Liver (tissue), 9 donors: Measurements from ENCODE around the gene ZNF20. TPM values are rescaled to one million over a fixed set of nuclear protein-coding genes. Genes with fewer than 3 reads are reported as not detected.

ENCODE experiments used
- DNase-seq: peaks from one replicate; pipeline ENCODE4 v3.0.0-alpha.2; 2017; ENCODE audit warnings: low spot score
- H3K27ac ChIP-seq, 2 donors: one replicate each; pipeline ENCODE4 v1.7.0; 2013; ENCODE audit warnings: inconsistent platforms in 2 of 2, low read length in 2 of 2, control low read depth in 1 of 2, low read depth in 1 of 2, mild to moderate bottlenecking in 1 of 2
- H3K27me3 ChIP-seq, 4 donors: one replicate each; pipeline versions ENCODE4 v1.6.1 to v1.7.0; 2013; ENCODE audit warnings: low read length in 3 of 4, inconsistent platforms in 1 of 4, mild to moderate bottlenecking in 1 of 4, moderate library complexity in 1 of 4; ENCODE audit not compliant: control insufficient read depth in 4 of 4, insufficient read depth in 4 of 4
- H3K36me3 ChIP-seq, 4 donors: one replicate each; pipeline versions ENCODE4 v1.6.1 to v1.7.0; 2013; ENCODE audit warnings: low read length in 3 of 4, mild to moderate bottlenecking in 3 of 4, low read depth in 1 of 4, moderate library complexity in 1 of 4; ENCODE audit not compliant: control insufficient read depth in 4 of 4, insufficient read depth in 3 of 4
- H3K4me1 ChIP-seq, 4 donors: one replicate each; pipeline versions ENCODE4 v1.6.1 to v1.7.0; 2013; ENCODE audit warnings: low read length in 3 of 4, mild to moderate bottlenecking in 3 of 4, moderate library complexity in 1 of 4; ENCODE audit not compliant: control insufficient read depth in 4 of 4, insufficient read depth in 4 of 4
- H3K4me3 ChIP-seq, 3 donors: one replicate each; pipeline versions ENCODE4 v1.6.1 to v1.7.0; 2013; ENCODE audit warnings: low read length in 3 of 3, control low read depth in 1 of 3, low read depth in 1 of 3, mild to moderate bottlenecking in 1 of 3
- H3K9ac ChIP-seq, 2 donors: one replicate each; pipeline ENCODE4 v1.7.0; 2013; ENCODE audit warnings: low read length in 2 of 2, mild to moderate bottlenecking in 2 of 2, moderate library complexity in 2 of 2, control low read depth in 1 of 2, low read depth in 1 of 2
- H3K9me3 ChIP-seq, 4 donors: one replicate each; pipeline versions ENCODE4 v1.6.1 to v1.7.0; 2013; ENCODE audit warnings: low read length in 3 of 4; ENCODE audit not compliant: control insufficient read depth in 4 of 4
- EGR1 ChIP-seq, 2 donors: IDR thresholded peaks; 2 replicates each; pipeline ENCODE4 v1.6.1; 2016 to 2018; ENCODE audit warnings: antibody characterized with exemption in 2 of 2, low read depth in 2 of 2
- FOXA1 ChIP-seq: IDR thresholded peaks from 2 replicates; pipeline ENCODE4 v1.6.1; 2016; ENCODE audit warnings: antibody characterized with exemption
- JUND ChIP-seq, 2 donors: IDR thresholded peaks; 2 replicates each; pipeline ENCODE4 v1.6.1; 2016; ENCODE audit warnings: antibody characterized with exemption in 2 of 2
- NR2F2 ChIP-seq: IDR thresholded peaks from 2 replicates; pipeline ENCODE4 v1.6.1; 2016; ENCODE audit warnings: antibody characterized with exemption
- RAD21 ChIP-seq, 2 donors: IDR thresholded peaks; 2 replicates each; pipeline ENCODE4 v1.6.1; 2016; ENCODE audit warnings: antibody characterized with exemption in 2 of 2, mild to moderate bottlenecking in 2 of 2
- RXRA ChIP-seq, 2 donors: IDR thresholded peaks; 2 replicates each; pipeline ENCODE4 v1.6.1; 2017 to 2018; ENCODE audit warnings: antibody characterized with exemption in 2 of 2, mild to moderate bottlenecking in 1 of 2
- SP1 ChIP-seq: IDR thresholded peaks from 2 replicates; pipeline ENCODE4 v1.6.1; 2018; ENCODE audit warnings: antibody characterized with exemption, mild to moderate bottlenecking
- TAF1 ChIP-seq: conservative IDR thresholded peaks from 2 replicates; pipeline ENCODE4 v1.6.1; 2016; ENCODE audit warnings: antibody characterized with exemption, mild to moderate bottlenecking
- YY1 ChIP-seq: IDR thresholded peaks from 2 replicates; pipeline ENCODE4 v1.6.1; 2016; ENCODE audit warnings: antibody characterized with exemption, mild to moderate bottlenecking
- WGBS: extraction: QIAGEN DNeasy Blood & Tissue Kit; methylation state at CpG from one replicate; pipeline ENCODE4 v1.1.7; 2013; 5-methylcytosine and 5-hydroxymethylcytosine counted together
- polyA plus RNA-seq, 2 donors: library from polyadenylated mRNA; stranded (reverse) in 1 of 2; unstranded in 1 of 2; fragments of 200-250 nt in 1 of 2; fragments of >200 nt in 1 of 2; fragmentation: Nextera tagmentation in 1 of 2; extraction: Ambion mirVana in 1 of 2; gene quantifications; one replicate each; pipeline versions ENCODE4 v1.2.1 to v1.2.3, GENCODE V29; 2013 to 2015
- total RNA-seq, 2 donors: library from RNA; depleted of rRNA; stranded (reverse); fragments of >200 nt; gene quantifications; one replicate each; pipeline ENCODE4 v1.2.3, GENCODE V29; 2014
- TF ChIP-seq, protein P1 (sequence below): IDR thresholded peaks from 2 replicates; pipeline ENCODE4 v1.6.1; 2016; ENCODE audit warnings: antibody characterized with exemption
- TF ChIP-seq, protein P2 (sequence below): IDR thresholded peaks from 2 replicates; pipeline ENCODE4 v1.6.1; 2016; ENCODE audit warnings: antibody characterized with exemption
- TF ChIP-seq, protein P3 (sequence below): fragments of 150-350 bp; IDR thresholded peaks from 2 replicates; pipeline ENCODE4 v1.5.1; 2017; ENCODE audit warnings: improper control_type of control experiment, low read depth, low read length; ENCODE audit not compliant: missing input control
- TF ChIP-seq, protein P4 (sequence below): IDR thresholded peaks from 2 replicates; pipeline ENCODE4 v1.6.1; 2016; ENCODE audit warnings: antibody characterized with exemption
- donor health status: healthy.
- donor health status: healthy.
- donor health status: healthy.
- donor health status: healthy.
- donor health status: healthy.

Gene ZNF20
- total and polyA plus RNA-seq, 4 donors, result 0.13 to 1.8 (median 1.1) TPM

DNA sequence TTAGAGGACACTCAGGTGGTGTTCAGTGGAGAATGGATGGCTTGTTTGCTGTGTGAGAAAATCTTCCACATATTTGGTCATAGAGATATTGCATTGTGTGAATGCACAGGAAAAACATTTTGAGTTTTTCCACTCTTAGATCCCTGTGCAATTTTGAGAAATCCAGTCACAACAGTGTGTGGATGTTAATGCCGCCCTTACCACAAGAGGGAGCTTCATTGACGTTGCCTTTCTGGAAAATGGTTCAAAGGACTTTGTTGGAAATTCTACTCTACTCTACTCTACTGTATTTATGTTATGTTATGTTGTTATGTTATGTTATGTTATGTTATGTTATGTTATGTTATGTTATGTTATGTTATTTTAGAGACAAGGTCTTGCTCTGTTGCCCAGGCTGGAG lies 13.4 kb downstream of the ZNF20 start (continued):
- TF ChIP-seq, protein P1, sequence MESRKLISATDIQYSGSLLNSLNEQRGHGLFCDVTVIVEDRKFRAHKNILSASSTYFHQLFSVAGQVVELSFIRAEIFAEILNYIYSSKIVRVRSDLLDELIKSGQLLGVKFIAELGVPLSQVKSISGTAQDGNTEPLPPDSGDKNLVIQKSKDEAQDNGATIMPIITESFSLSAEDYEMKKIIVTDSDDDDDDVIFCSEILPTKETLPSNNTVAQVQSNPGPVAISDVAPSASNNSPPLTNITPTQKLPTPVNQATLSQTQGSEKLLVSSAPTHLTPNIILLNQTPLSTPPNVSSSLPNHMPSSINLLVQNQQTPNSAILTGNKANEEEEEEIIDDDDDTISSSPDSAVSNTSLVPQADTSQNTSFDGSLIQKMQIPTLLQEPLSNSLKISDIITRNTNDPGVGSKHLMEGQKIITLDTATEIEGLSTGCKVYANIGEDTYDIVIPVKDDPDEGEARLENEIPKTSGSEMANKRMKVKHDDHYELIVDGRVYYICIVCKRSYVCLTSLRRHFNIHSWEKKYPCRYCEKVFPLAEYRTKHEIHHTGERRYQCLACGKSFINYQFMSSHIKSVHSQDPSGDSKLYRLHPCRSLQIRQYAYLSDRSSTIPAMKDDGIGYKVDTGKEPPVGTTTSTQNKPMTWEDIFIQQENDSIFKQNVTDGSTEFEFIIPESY, result no peak

DNA sequence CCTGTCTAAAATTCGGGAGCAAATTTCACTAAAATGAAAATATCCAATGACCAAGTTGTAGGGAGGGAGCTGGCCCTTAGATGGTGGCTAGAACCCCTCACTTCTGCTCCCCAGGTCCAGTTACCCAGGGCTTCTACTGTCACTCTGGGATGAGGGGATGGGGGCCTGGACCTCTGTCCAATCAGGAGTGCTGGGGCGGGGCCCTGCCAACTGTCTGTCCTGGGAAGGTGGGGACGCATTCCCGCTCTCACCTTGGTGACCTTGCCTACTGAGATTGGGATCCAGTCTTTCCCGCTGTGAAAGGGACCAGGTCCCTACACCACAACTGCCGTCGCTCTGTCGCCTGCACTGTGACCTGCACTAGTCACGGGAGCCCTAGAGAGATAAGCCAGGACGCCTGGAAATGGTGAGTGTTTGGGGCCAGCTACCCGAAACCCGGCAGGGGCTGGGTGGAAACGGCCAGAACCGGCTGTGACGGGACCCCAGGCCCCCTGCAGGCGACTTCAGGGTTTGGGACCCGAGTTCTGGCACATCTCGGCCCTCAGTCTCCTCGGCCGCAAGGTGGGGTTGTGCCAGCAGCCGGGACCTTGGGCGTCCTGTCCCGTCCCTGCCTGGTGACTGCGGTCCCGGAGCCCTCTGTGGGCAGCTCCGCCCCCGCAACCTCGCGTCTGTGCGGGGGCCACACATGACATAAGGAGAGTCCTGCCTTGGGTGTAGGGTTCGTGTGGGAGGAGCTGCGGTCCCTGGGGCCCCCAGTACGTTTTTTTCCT lies 22.8 kb downstream of the ZNF20 start:
- Histone ChIP-seq H3K9ac (no peak overlapping the region), H3K27me3 (no peaks in the 10 kb centered on the region), H3K36me3 (peaks cover 0 to 5% (median 4%) of the 10 kb centered on the region in 4 donors), H3K9me3 (peaks cover 0 to 11% (median 8%) of the 10 kb centered on the region in 4 donors), H3K27ac (no peak overlapping the region), H3K4me3 (peak overlapping the region in 1 of 3 donors; percentile 17), H3K4me1 (no peaks in the 10 kb centered on the region)
- TF ChIP-seq, protein P1, result no peak
- no peak for TF ChIP-seq FOXA1
- TF ChIP-seq, protein P2, sequence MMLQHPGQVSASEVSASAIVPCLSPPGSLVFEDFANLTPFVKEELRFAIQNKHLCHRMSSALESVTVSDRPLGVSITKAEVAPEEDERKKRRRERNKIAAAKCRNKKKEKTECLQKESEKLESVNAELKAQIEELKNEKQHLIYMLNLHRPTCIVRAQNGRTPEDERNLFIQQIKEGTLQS, result no peak
- TF ChIP-seq YY1, result no peak
- no peak for TF ChIP-seq RAD21 (IDR thresholded peaks at IDR 0.05)
- no peak for TF ChIP-seq EGR1 (IDR thresholded peaks at IDR 0.05; ENCODE audit: low read depth in 2 of 2)
- TF ChIP-seq, protein P3, sequence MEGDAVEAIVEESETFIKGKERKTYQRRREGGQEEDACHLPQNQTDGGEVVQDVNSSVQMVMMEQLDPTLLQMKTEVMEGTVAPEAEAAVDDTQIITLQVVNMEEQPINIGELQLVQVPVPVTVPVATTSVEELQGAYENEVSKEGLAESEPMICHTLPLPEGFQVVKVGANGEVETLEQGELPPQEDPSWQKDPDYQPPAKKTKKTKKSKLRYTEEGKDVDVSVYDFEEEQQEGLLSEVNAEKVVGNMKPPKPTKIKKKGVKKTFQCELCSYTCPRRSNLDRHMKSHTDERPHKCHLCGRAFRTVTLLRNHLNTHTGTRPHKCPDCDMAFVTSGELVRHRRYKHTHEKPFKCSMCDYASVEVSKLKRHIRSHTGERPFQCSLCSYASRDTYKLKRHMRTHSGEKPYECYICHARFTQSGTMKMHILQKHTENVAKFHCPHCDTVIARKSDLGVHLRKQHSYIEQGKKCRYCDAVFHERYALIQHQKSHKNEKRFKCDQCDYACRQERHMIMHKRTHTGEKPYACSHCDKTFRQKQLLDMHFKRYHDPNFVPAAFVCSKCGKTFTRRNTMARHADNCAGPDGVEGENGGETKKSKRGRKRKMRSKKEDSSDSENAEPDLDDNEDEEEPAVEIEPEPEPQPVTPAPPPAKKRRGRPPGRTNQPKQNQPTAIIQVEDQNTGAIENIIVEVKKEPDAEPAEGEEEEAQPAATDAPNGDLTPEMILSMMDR, result no peak
- DNase-seq, result no peak
- WGBS, result 67% methylated on average over 33 of the region's 33 CpGs

DNA sequence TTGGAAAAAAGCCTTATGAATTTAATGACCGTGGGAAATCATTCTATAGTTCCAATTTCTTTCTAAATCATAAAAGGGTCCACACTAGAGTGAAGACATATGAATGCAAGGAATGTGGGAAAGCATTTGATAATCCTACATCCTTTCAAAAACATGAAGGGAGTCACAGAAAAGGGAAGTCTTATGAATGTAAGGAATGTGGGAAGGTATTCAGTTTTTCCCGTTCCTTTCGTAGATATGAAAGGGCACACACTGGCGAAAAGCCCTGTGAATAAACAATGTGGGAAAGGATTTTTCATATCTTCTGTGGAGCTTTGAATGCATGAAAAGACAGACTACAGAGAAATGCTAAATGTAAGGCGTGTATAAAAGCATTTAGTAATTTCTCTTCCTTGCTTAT lies 27.0 kb downstream of the ZNF20 start:
- no peak for DNase-seq
- WGBS, result 92% methylated on average over 5 of the region's 5 CpGs
- peaks cover 5 to 29% (median 19%) of the 10 kb centered on the region in 4 donors for H3K9me3 ChIP-seq
- peaks cover 0 to 18% (median 15%) of the 10 kb centered on the region in 4 donors for H3K36me3 ChIP-seq
- no peaks in the 10 kb centered on the region for H3K4me1 ChIP-seq
- no peaks in the 10 kb centered on the region for H3K27me3 ChIP-seq
- TF ChIP-seq RXRA (IDR thresholded peaks at IDR 0.05) (no peak), FOXA1 (no peak), TAF1 (no peak), JUND (IDR thresholded peaks at IDR 0.05) (no peak), SP1 (no peak), NR2F2 (no peak)
- TF ChIP-seq, protein P3, result no peak
- TF ChIP-seq, protein P4, sequence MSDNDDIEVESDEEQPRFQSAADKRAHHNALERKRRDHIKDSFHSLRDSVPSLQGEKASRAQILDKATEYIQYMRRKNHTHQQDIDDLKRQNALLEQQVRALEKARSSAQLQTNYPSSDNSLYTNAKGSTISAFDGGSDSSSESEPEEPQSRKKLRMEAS, result no peak
- TF ChIP-seq, protein P2, result no peak
- TF ChIP-seq, protein P1, result no peak
- peak overlapping the region in 1 of 3 donors; percentile 51 for H3K4me3 ChIP-seq
- H3K27ac ChIP-seq, result no peak overlapping the region
- H3K9ac ChIP-seq, result no peak overlapping the region
